H1 (cell line): ENCODE data around the gene EFEMP1. TPM values are rescaled to one million over a fixed set of nuclear protein-coding genes. Genes with fewer than 3 reads are reported as not detected.

Source experiments
- CTCF ChIA-PET: fragments of 300-600 bp; sonication (Branson Sonifier 250); formaldehyde crosslinking; loops from one replicate; lab custom pipeline; 2021; ENCODE audit not compliant: partially characterized antibody; lab: Charles Lee
- POLR2A ChIA-PET: fragments of 300-600 bp; sonication (Branson Sonifier 250); formaldehyde crosslinking; loops from one replicate; lab custom pipeline; 2021; ENCODE audit warnings: inconsistent platforms; ENCODE audit not compliant: partially characterized antibody; lab: Charles Lee
- DNase-seq, 2 experiments: peaks; one replicate each; pipeline versions ENCODE4 v3.0.0 to v3.0.0-alpha.2; 2010 to 2022; ENCODE audit warnings: low spot score in 2 of 2, low read depth in 1 of 2, mixed read lengths in 1 of 2
- FAIRE-seq: peaks from 2 replicates; lab custom pipeline; 2011; peaks lifted over from hg19 to GRCh38; lab: Jason Lieb, UNC
- H2AFZ ChIP-seq: 2 replicates; pipeline ENCODE4 v1.8.1; 2012; ENCODE audit warnings: low read length, inconsistent platforms
- H2AK5ac ChIP-seq: 2 replicates; pipeline ENCODE4 v1.6.1; 2013; ENCODE audit warnings: low read depth, low read length
- H2BK120ac ChIP-seq: replicated peaks from 2 replicates; pipeline ENCODE3; 2013; ENCODE audit warnings: low read depth, low read length, inconsistent platforms
- H2BK12ac ChIP-seq: 2 replicates; pipeline ENCODE4 v1.6.1; 2013; ENCODE audit warnings: low read depth, low read length
- H2BK15ac ChIP-seq: 2 replicates; pipeline ENCODE4 v1.6.1; 2013; ENCODE audit warnings: low read length
- H2BK20ac ChIP-seq: 2 replicates; pipeline ENCODE4 v1.6.1; 2013; ENCODE audit warnings: low read length
- H2BK5ac ChIP-seq: 2 replicates; pipeline ENCODE4 v1.6.1; 2013; ENCODE audit warnings: low read depth, low read length
- H3K14ac ChIP-seq: 2 replicates; pipeline ENCODE4 v1.6.1; 2013; ENCODE audit warnings: inconsistent platforms; ENCODE audit not compliant: insufficient read length
- H3K18ac ChIP-seq: 2 replicates; pipeline ENCODE4 v1.6.1; 2013; ENCODE audit warnings: low read length; ENCODE audit errors: extremely low read depth
- H3K23ac ChIP-seq: 2 replicates; pipeline ENCODE4 v1.6.1; 2013; ENCODE audit warnings: inconsistent platforms; ENCODE audit not compliant: insufficient read length
- H3K23me2 ChIP-seq: 2 replicates; pipeline ENCODE4 v1.6.1; 2013; ENCODE audit warnings: low read depth, low read length
- H3K27ac ChIP-seq: 2 replicates; pipeline ENCODE4 v1.6.1; 2011; ENCODE audit warnings: low read depth, low read length, inconsistent platforms
- H3K27me3 ChIP-seq, 4 experiments: replicated peaks in 1 of 4; 1 replicate in 1 of 4; 2 replicates in 3 of 4; pipeline versions ENCODE4 v1.6.1 to v1.8.1; 2011 to 2013; ENCODE audit warnings: low read length in 3 of 4, mild to moderate bottlenecking in 3 of 4, inconsistent platforms in 2 of 4, mixed read lengths in 2 of 4, moderate library complexity in 1 of 4; ENCODE audit not compliant: control insufficient read depth in 3 of 4, insufficient read depth in 3 of 4; ENCODE audit errors: extremely low read depth in 1 of 4
- H3K36me3 ChIP-seq, 4 experiments: 2 replicates each; pipeline versions ENCODE4 v1.6.1 to v1.8.1; 2011 to 2013; ENCODE audit warnings: mild to moderate bottlenecking in 4 of 4, low read length in 3 of 4, moderate library complexity in 2 of 4, control low read depth in 1 of 4, inconsistent platforms in 1 of 4; ENCODE audit not compliant: insufficient read depth in 4 of 4, control insufficient read depth in 2 of 4
- H3K4ac ChIP-seq: replicated peaks from 2 replicates; pipeline ENCODE3; 2013; ENCODE audit warnings: low read length, low read depth, mixed read lengths, inconsistent platforms; ENCODE audit not compliant: insufficient read length
- H3K4me1 ChIP-seq, 4 experiments: replicated peaks in 1 of 4; 1 replicate in 1 of 4; 2 replicates in 3 of 4; pipeline versions ENCODE4 v1.6.1 to v1.8.1; 2011 to 2013; ENCODE audit warnings: low read length in 3 of 4, inconsistent platforms in 2 of 4, mixed read lengths in 1 of 4; ENCODE audit not compliant: insufficient read depth in 4 of 4, control insufficient read depth in 3 of 4
- H3K4me2 ChIP-seq, 2 experiments: 2 replicates each; pipeline versions ENCODE4 v1.6.1 to v1.8.1; 2011 to 2013; ENCODE audit warnings: low read depth in 2 of 2, low read length in 2 of 2, control low read depth in 1 of 2, inconsistent platforms in 1 of 2, mild to moderate bottlenecking in 1 of 2; ENCODE audit not compliant: insufficient read depth in 1 of 2
- H3K4me3 ChIP-seq, 4 experiments: fragments of 200-600, 300-600 bp in 1 of 4; sonication (generic), shearing (Covaris generic), sonication (Bioruptor Twin) in 1 of 4; 2 replicates each; pipeline versions ENCODE4 v1.5.1 to v1.8.1; 2011 to 2016; ENCODE audit warnings: low read length in 4 of 4, low read depth in 3 of 4, control low read depth in 2 of 4, inconsistent platforms in 2 of 4, mild to moderate bottlenecking in 2 of 4, mixed read lengths in 1 of 4, moderate library complexity in 1 of 4; ENCODE audit not compliant: insufficient read depth in 2 of 4; ENCODE audit errors: extremely low read depth in 1 of 4
- H3K56ac ChIP-seq: replicated peaks from 2 replicates; pipeline ENCODE3; 2013; ENCODE audit warnings: low read depth, mild to moderate bottlenecking, mixed read lengths, low read length, inconsistent platforms; ENCODE audit not compliant: insufficient read length
- H3K79me1 ChIP-seq: 2 replicates; pipeline ENCODE4 v1.6.1; 2013; ENCODE audit warnings: low read depth, low read length, control low read depth
- H3K79me2 ChIP-seq, 2 experiments: 2 replicates each; pipeline versions ENCODE4 v1.6.1 to v1.8.1; 2012 to 2013; ENCODE audit warnings: low read length in 2 of 2, mild to moderate bottlenecking in 2 of 2, inconsistent platforms in 1 of 2; ENCODE audit not compliant: insufficient read depth in 2 of 2, control insufficient read depth in 1 of 2
- H3K9ac ChIP-seq, 4 experiments: replicated peaks in 1 of 4; 1 replicate in 1 of 4; 2 replicates in 3 of 4; pipeline versions ENCODE4 v1.6.1 to v1.8.1; 2011 to 2013; ENCODE audit warnings: low read depth in 3 of 4, low read length in 3 of 4, control low read depth in 2 of 4, mild to moderate bottlenecking in 2 of 4, moderate library complexity in 2 of 4, inconsistent platforms in 1 of 4; ENCODE audit errors: extremely low read depth in 1 of 4
- H3K9me3 ChIP-seq, 2 experiments: 2 replicates each; pipeline versions ENCODE4 v1.6.1 to v1.8.1; 2012 to 2013; ENCODE audit warnings: mild to moderate bottlenecking in 2 of 2, moderate library complexity in 2 of 2, control low read depth in 1 of 2, inconsistent platforms in 1 of 2, low read depth in 1 of 2, low read length in 1 of 2, mixed read lengths in 1 of 2; ENCODE audit not compliant: insufficient read depth in 2 of 2
- H4K20me1 ChIP-seq, 2 experiments: replicated peaks in 1 of 2; 2 replicates each; pipeline versions ENCODE3 to v1.8.1; 2011 to 2013; ENCODE audit warnings: inconsistent platforms in 2 of 2, low read length in 2 of 2, mild to moderate bottlenecking in 1 of 2; ENCODE audit not compliant: insufficient read depth in 2 of 2, control insufficient read depth in 1 of 2
- H4K5ac ChIP-seq: 2 replicates; pipeline ENCODE4 v1.6.1; 2013; ENCODE audit warnings: low read length, low read depth, mixed read lengths, inconsistent platforms; ENCODE audit not compliant: insufficient read length
- H4K8ac ChIP-seq: 2 replicates; pipeline ENCODE4 v1.8.0; 2013; ENCODE audit warnings: mild to moderate bottlenecking, moderate library complexity, low read length, inconsistent platforms; ENCODE audit not compliant: insufficient read depth; ENCODE audit errors: extremely low read depth
- H4K91ac ChIP-seq: replicated peaks from 2 replicates; pipeline ENCODE3; 2013; ENCODE audit warnings: low read length, mixed read lengths, inconsistent platforms; ENCODE audit not compliant: insufficient read length
- CBX5 ChIP-seq: fragments of 300-800, 300-1000 bp; sonication (generic); IDR thresholded peaks from 2 replicates; pipeline ENCODE4 v1.7.1; 2016; ENCODE audit warnings: antibody characterized with exemption, low read length, low read depth
- CTBP2 ChIP-seq: IDR thresholded peaks from 2 replicates; pipeline ENCODE4 v1.7.0; 2011; ENCODE audit warnings: borderline replicate concordance, mild to moderate bottlenecking, moderate library complexity, mixed read lengths, low read length; ENCODE audit not compliant: insufficient read depth, insufficient read length
- EP300 ChIP-seq, 2 experiments: IDR thresholded peaks; 1 replicate in 1 of 2; 2 replicates in 1 of 2; pipeline ENCODE4 v1.6.1; 2011 to 2012; ENCODE audit warnings: low read depth in 2 of 2, low read length in 2 of 2, mild to moderate bottlenecking in 2 of 2, borderline replicate concordance in 1 of 2, inconsistent platforms in 1 of 2, moderate library complexity in 1 of 2
- HDAC2 ChIP-seq, 2 experiments: fragments of 300-600 bp in 1 of 2; sonication (generic) in 1 of 2; IDR thresholded peaks; 2 replicates each; pipeline ENCODE4 v1.6.1; 2011 to 2012; ENCODE audit warnings: low read depth in 2 of 2, low read length in 2 of 2, mild to moderate bottlenecking in 2 of 2, moderate library complexity in 2 of 2, borderline replicate concordance in 1 of 2, inconsistent platforms in 1 of 2
- JUN ChIP-seq: IDR thresholded peaks from 2 replicates; pipeline ENCODE4 v1.6.1; 2011; ENCODE audit warnings: low read depth, mild to moderate bottlenecking, improper control_type of control experiment, low read length
- KDM4A ChIP-seq: IDR thresholded peaks from one replicate; pipeline ENCODE4 v1.7.1; 2012; ENCODE audit warnings: low read depth, mild to moderate bottlenecking, moderate library complexity, low read length, inconsistent platforms; ENCODE audit not compliant: severe bottlenecking
- NANOG ChIP-seq: IDR thresholded peaks from 2 replicates; pipeline ENCODE4 v1.6.1; 2011; ENCODE audit warnings: low read length, low read depth, mild to moderate bottlenecking, inconsistent platforms; ENCODE audit not compliant: insufficient read depth, poor library complexity, severe bottlenecking
- PHF8 ChIP-seq: fragments of 200-600 bp; sonication (generic); conservative IDR thresholded peaks from 2 replicates; pipeline ENCODE4 v1.7.1; 2012; ENCODE audit warnings: low read depth, mild to moderate bottlenecking, inconsistent platforms, low read length, moderate library complexity
- POLR2AphosphoS5 ChIP-seq: IDR thresholded peaks from 2 replicates; pipeline ENCODE4 v1.6.1; 2011; ENCODE audit warnings: low read depth, low read length
- RBBP5 ChIP-seq: IDR thresholded peaks from 2 replicates; pipeline ENCODE4 v1.7.1; 2012; ENCODE audit warnings: low read depth, mild to moderate bottlenecking, inconsistent platforms, low read length, moderate library complexity, borderline replicate concordance
- SIX5 ChIP-seq: IDR thresholded peaks from 2 replicates; pipeline ENCODE4 v1.6.1; 2011; ENCODE audit warnings: mild to moderate bottlenecking, low read depth, low read length
- SRF ChIP-seq: IDR thresholded peaks from 2 replicates; pipeline ENCODE4 v1.6.1; 2011; ENCODE audit warnings: mild to moderate bottlenecking, low read depth, low read length, moderate library complexity
- TAF1 ChIP-seq: IDR thresholded peaks from 2 replicates; pipeline ENCODE4 v1.6.1; 2011; ENCODE audit warnings: mild to moderate bottlenecking, low read depth, low read length
- TEAD4 ChIP-seq: IDR thresholded peaks from 2 replicates; pipeline ENCODE4 v1.6.1; 2012; ENCODE audit warnings: low read depth, low read length, inconsistent platforms, mixed read lengths
- WGBS, 2 experiments: shearing (Covaris generic) in 1 of 2; methylation state at CpG; one replicate each; pipeline versions ENCODE4 v1.1.6 to v1.1.7; 2013 to 2015; ENCODE audit warnings: low lambda C conversion rate in 2 of 2, mixed read lengths in 2 of 2, inconsistent platforms in 1 of 2, low coverage in 1 of 2, missing lambda C conversion rate in 1 of 2; ENCODE audit not compliant: insufficient replicate concordance in 2 of 2, insufficient coverage in 1 of 2, insufficient read length in 1 of 2; ENCODE audit errors: extremely low coverage in 1 of 2, missing lambda C conversion rate in 1 of 2; 5-methylcytosine and 5-hydroxymethylcytosine counted together
- polyA plus RNA-seq, 7 experiments: library from polyadenylated mRNA; depleted of rRNA in 3 of 7; stranded (reverse) in 5 of 7; unstranded in 2 of 7; fragments of >200 nt in 5 of 7; fragments of 200-250 nt in 2 of 7; gene quantifications; 1 replicate in 5 of 7; 2 replicates in 1 of 7; 4 replicates in 1 of 7; pipeline versions ENCODE4 v1.2.1 to v1.2.3, GENCODE V29; 2011 to 2013; ENCODE audit warnings: missing spikeins in 2 of 7, mixed read lengths in 2 of 7
- total RNA-seq: library from RNA; stranded (reverse); fragmentation: NEBNext Ultra II Directional; extraction: Animal tissue kit (Norgen Biotek cat#: 25700); gene quantifications from 2 replicates; pipeline ENCODE4 v1.2.1, GENCODE V29; 2021

EFEMP1 gene
- total and polyA plus RNA-seq, 2 of the 8 experiments (the other 6 are each of a cell fraction or from before 2014, with no cell fraction given), result 15.5 to 19.7 TPM

- H2AFZ ChIP-seq, result no peak overlapping the region
- H3K27me3 ChIP-seq, result no peaks in the 10 kb centered on the region
- no peak overlapping the region for H3K4ac ChIP-seq
- H4K91ac ChIP-seq, result no peak overlapping the region
- H3K18ac ChIP-seq, result no peak overlapping the region
- H2BK5ac ChIP-seq, result no peak overlapping the region
- no peak overlapping the region for H2BK120ac ChIP-seq
- no peaks in the 10 kb centered on the region for H4K20me1 ChIP-seq
- H3K4me3 ChIP-seq, result no peak overlapping the region
- no peaks in the 10 kb centered on the region for H3K79me1 ChIP-seq
- H3K56ac ChIP-seq, result no peak overlapping the region
- no peaks in the 10 kb centered on the region for H3K36me3 ChIP-seq
- H3K4me2 ChIP-seq, result no peak overlapping the region
- H3K9ac ChIP-seq, result no peak overlapping the region
- H2BK12ac ChIP-seq, result no peak overlapping the region
- no peak for FAIRE-seq
- ChIA-PET POLR2A (no interaction called here), CTCF (no interaction called here)
- no peaks in the 10 kb centered on the region for H3K79me2 ChIP-seq
- H3K23me2 ChIP-seq, result no peaks in the 10 kb centered on the region
- H3K14ac ChIP-seq, result no peak overlapping the region
- H4K8ac ChIP-seq, result no peak overlapping the region
- H3K23ac ChIP-seq, result no peak overlapping the region
- H3K4me1 ChIP-seq, result peaks cover 5 to 15% (median 10%) of the 10 kb centered on the region in 4 experiments
- no peak overlapping the region for H2AK5ac ChIP-seq
- H2BK20ac ChIP-seq, result no peak overlapping the region
- H4K5ac ChIP-seq, result no peak overlapping the region
- 96% methylated on average over 1 of the region's 1 CpG; no CpG with 5 or more reads in 1 of the 2 experiments for WGBS, 2 experiments
- H3K27ac ChIP-seq, result no peak overlapping the region
- DNase-seq, result no peak
- no peak overlapping the region for H2BK15ac ChIP-seq
- H3K9me3 ChIP-seq, result no peaks in the 10 kb centered on the region
- TF ChIP-seq TEAD4 (no peak), SIX5 (no peak), EP300 (IDR thresholded peaks at IDR 0.05; ENCODE audit: borderline replicate concordance in 1 of 2, low read depth in 2 of 2, low read length in 2 of 2) (no peak), TAF1 (no peak), PHF8 (no peak), NANOG (no peak), CBX5 (no peak), POLR2AphosphoS5 (no peak), HDAC2 (IDR thresholded peaks at IDR 0.05; ENCODE audit: borderline replicate concordance in 1 of 2, low read depth in 2 of 2, low read length in 2 of 2) (no peak), KDM4A (no peak), RBBP5 (no peak), SRF (no peak), CTBP2 (no peak), JUN (no peak)
Measured at GRCh38 chr2:55840460-55840859, 83.1 kb downstream of the EFEMP1 start.
